PC-3 (cell line): ENCODE measurements around the gene LEF1.

Experiments
- CTCF ChIP-seq: fragments of 300-600 bp; sonication (generic); conservative IDR thresholded peaks from 2 replicates; pipeline ENCODE4 v1.5.1; 2017; ENCODE audit warnings: antibody characterized with exemption, low read depth, mild to moderate bottlenecking, low read length
- EZH2 ChIP-seq: fragments of 300-600 bp; sonication (generic); IDR thresholded peaks from one replicate; pipeline ENCODE4 v1.6.1; 2017; ENCODE audit warnings: antibody characterized with exemption, mild to moderate bottlenecking, low read length; ENCODE audit not compliant: unreplicated experiment
- EZH2phosphoT487 ChIP-seq: fragments of 300-600 bp; sonication (generic); IDR thresholded peaks from 2 replicates; pipeline ENCODE4 v1.6.1; 2018; ENCODE audit warnings: mild to moderate bottlenecking, antibody characterized with exemption, low read length, borderline replicate concordance

GRCh38 chr4:107999932-108000539, 168.7 kb downstream of the LEF1 start:
- TF ChIP-seq CTCF = no peak
- no peak for TF ChIP-seq EZH2
- no peak for TF ChIP-seq EZH2phosphoT487
